Measurements from ENCODE around the gene C11orf91. TPM values are rescaled to one million over a fixed set of nuclear protein-coding genes. Genes with fewer than 3 reads are reported as not detected.

The C11orf91 gene
- total and polyA plus RNA-seq, 2 of the 4 experiments (the other 2 are of a cell fraction) = 0.10 TPM; not detected in 1

DNA sequence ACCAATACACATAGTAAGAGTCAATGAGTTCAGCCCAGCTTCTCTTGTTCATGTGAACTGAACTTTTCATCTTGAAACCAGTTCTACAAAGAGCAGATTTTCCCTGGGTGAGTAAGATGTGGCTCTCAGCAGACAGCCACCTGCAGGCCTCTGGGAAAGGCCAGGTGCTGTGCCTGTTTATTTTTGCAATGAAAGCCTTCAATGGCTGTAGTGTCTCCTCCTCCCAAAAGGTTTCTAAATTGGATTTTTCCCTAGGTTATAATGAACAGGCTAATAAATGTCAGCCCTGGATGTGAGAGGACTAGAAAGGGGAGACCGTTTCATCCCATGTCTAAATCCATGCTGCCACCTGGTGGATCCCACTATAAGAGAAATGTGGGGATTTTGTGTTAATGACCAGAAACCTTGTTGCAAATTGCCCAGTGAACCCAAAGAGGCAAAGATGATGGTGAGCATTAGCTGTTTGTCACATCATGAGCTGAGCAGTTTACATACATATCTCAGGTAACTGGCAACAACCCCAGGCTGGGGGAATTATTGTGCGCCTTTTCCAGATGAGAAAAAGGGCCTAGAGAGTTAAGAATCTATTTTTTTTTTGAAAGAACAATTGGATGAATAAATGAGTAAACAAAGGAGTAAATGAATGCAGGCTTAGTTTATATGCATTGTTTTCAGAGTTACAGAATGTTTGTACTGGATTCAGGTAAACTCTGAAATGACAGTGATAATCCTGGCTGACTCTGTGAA, 12.7 kb downstream of the C11orf91 start:
- no peak overlapping the region for H3K23ac ChIP-seq (ENCODE audit: low read depth, low read length)
- peak overlapping the region; percentile 65; the same call in 1 of the 2 replicates for H4K91ac ChIP-seq (ENCODE audit: insufficient read depth, low read depth, low read length)
- H2AFZ ChIP-seq (replicated peaks; ENCODE audit: low read length, poor library complexity) = no peak overlapping the region
- dilution Hi-C loops (cut with HindIII; ENCODE audit: low sequenced_read_pairs, unreplicated experiment) (no loop called here), in situ Hi-C loops (cut with MboI; ENCODE audit: low sequenced_read_pairs) (loop anchor here (5.0 kb wide), 2 partner anchors 141 to 326 kb away; no protein-coding TSS in a partner anchor), intact Hi-C loops (cut with micrococcal nuclease) (loop anchor here (1.0 to 2.0 kb wide), 4 partner anchors 141 to 522 kb away; no protein-coding TSS in a partner anchor)
- TF ChIP-seq MAZ (IDR thresholded peaks at IDR 0.05; ENCODE audit: borderline replicate concordance, low read depth, low read length) = peak; percentile 18; the same call in 1 of the 2 replicates
- TF ChIP-seq NFE2L2 (IDR thresholded peaks at IDR 0.05; ENCODE audit: low read depth, low read length) = no peak
- TF ChIP-seq, protein P1, sequence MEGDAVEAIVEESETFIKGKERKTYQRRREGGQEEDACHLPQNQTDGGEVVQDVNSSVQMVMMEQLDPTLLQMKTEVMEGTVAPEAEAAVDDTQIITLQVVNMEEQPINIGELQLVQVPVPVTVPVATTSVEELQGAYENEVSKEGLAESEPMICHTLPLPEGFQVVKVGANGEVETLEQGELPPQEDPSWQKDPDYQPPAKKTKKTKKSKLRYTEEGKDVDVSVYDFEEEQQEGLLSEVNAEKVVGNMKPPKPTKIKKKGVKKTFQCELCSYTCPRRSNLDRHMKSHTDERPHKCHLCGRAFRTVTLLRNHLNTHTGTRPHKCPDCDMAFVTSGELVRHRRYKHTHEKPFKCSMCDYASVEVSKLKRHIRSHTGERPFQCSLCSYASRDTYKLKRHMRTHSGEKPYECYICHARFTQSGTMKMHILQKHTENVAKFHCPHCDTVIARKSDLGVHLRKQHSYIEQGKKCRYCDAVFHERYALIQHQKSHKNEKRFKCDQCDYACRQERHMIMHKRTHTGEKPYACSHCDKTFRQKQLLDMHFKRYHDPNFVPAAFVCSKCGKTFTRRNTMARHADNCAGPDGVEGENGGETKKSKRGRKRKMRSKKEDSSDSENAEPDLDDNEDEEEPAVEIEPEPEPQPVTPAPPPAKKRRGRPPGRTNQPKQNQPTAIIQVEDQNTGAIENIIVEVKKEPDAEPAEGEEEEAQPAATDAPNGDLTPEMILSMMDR (conservative IDR thresholded peaks at IDR 0.05; ENCODE audit: low read depth, low read length) = peak; percentile 96
- no peak for TF ChIP-seq CEBPB (IDR thresholded peaks at IDR 0.05; ENCODE audit: low read depth, low read length)
- TF ChIP-seq, protein P2, sequence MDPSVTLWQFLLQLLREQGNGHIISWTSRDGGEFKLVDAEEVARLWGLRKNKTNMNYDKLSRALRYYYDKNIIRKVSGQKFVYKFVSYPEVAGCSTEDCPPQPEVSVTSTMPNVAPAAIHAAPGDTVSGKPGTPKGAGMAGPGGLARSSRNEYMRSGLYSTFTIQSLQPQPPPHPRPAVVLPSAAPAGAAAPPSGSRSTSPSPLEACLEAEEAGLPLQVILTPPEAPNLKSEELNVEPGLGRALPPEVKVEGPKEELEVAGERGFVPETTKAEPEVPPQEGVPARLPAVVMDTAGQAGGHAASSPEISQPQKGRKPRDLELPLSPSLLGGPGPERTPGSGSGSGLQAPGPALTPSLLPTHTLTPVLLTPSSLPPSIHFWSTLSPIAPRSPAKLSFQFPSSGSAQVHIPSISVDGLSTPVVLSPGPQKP (IDR thresholded peaks at IDR 0.05; ENCODE audit: borderline replicate concordance, low read depth, low read length) = no peak
- TF ChIP-seq RAD21 (IDR thresholded peaks at IDR 0.05; ENCODE audit: low read length) = peak; percentile 98
- peak; percentile 98 for TF ChIP-seq SMC3 (IDR thresholded peaks at IDR 0.05; ENCODE audit: low read depth, low read length)
- peak; percentile 55; the same call in 1 of the 2 replicates for TF ChIP-seq POLR2A (IDR thresholded peaks at IDR 0.05; ENCODE audit: low read depth, low read length)
- TF ChIP-seq RFX5 (IDR thresholded peaks at IDR 0.05; ENCODE audit: low read depth, low read length) = no peak
- TF ChIP-seq MAFK (IDR thresholded peaks at IDR 0.05; ENCODE audit: low read depth, low read length) = no peak
- H3K79me1 ChIP-seq (ENCODE audit: low read depth in 1 of 2, low read length in 2 of 2) = peaks cover 0 to 20% of the 10 kb centered on the region in 2 experiments; a peak in 3 of 4 replicates
- H2BK5ac ChIP-seq (ENCODE audit: low read depth, low read length, poor library complexity, severe bottlenecking) = no peak overlapping the region
- H3K18ac ChIP-seq (ENCODE audit: low read depth, low read length) = no peak overlapping the region
- no TSS peak for BruUV-seq (replicated peaks)
- H3K14ac ChIP-seq (replicated peaks; ENCODE audit: low read depth, low read length) = peak overlapping the region; percentile 71
- no peak overlapping the region for H3K9ac ChIP-seq (ENCODE audit: low read depth, low read length)
- DNase-seq = peak; percentile 78
- peak overlapping the region in 1 of 2 experiments; percentile 66; a peak in 1 of 4 replicates for H4K8ac ChIP-seq (ENCODE audit: low read depth in 2 of 2, low read length in 2 of 2)
- POLR2A ChIA-PET (ENCODE audit: unreplicated experiment) = no interaction called here
- no peaks in the 10 kb centered on the region; the same call in 1 of the 2 replicates for H4K20me1 ChIP-seq (ENCODE audit: insufficient read depth, low read length)
- H3K27ac ChIP-seq (ENCODE audit: insufficient read depth, low read length) = no peak overlapping the region
- no peak overlapping the region for H4K5ac ChIP-seq (ENCODE audit: low read depth, low read length)
- no peak overlapping the region for H3K4me2 ChIP-seq (ENCODE audit: low read depth, low read length)
- H3K56ac ChIP-seq (ENCODE audit: extremely low read depth, insufficient read depth, low read length) = no peak overlapping the region
- H2BK120ac ChIP-seq (ENCODE audit: low read depth, low read length) = peak overlapping the region; percentile 98
- peak overlapping the region; percentile 77; the same call in 1 of the 3 replicates for H2BK15ac ChIP-seq (ENCODE audit: low read depth, low read length)
- peaks cover 28% of the 10 kb centered on the region for H3K9me1 ChIP-seq (ENCODE audit: insufficient read depth, low read length)
- H3K9me3 ChIP-seq (ENCODE audit: control insufficient read depth, insufficient read depth, low read length) = no peaks in the 10 kb centered on the region
- H3K4ac ChIP-seq (ENCODE audit: low read depth, low read length) = peak overlapping the region; percentile 98
- ATAC-seq (ENCODE audit: low read depth) = no peak
- H2AK9ac ChIP-seq (replicated peaks; ENCODE audit: low read depth, low read length, poor library complexity) = peak overlapping the region; percentile 25
- no CpG with 5 or more reads among the region's 2 CpGs for WGBS, 2 experiments (ENCODE audit: extremely low coverage in 2 of 2, insufficient read length in 1 of 2)
- peak overlapping the region; percentile 10; the same call in 1 of the 2 replicates for H2AK5ac ChIP-seq (ENCODE audit: low read depth, low read length)
- H3K27me3 ChIP-seq (ENCODE audit: control insufficient read depth, insufficient read depth, low read length) = no peaks in the 10 kb centered on the region
- H3K4me3 ChIP-seq (ENCODE audit: insufficient read depth, low read depth, low read length) = no peak overlapping the region
- H3K4me1 ChIP-seq (ENCODE audit: control insufficient read depth, insufficient read depth, low read length) = peaks cover 28% of the 10 kb centered on the region
- peak overlapping the region; percentile 97 for H2BK20ac ChIP-seq (ENCODE audit: low read depth, low read length)
- H3K36me3 ChIP-seq (ENCODE audit: control insufficient read depth, insufficient read depth, low read length) = no peaks in the 10 kb centered on the region
- CTCF ChIA-PET = interaction anchor here (0.6 to 1.6 kb wide), 2 partner anchors 14 to 323 kb away, joined by 3 to 5 read pairs; no protein-coding TSS in a partner anchor

Measured in IMR-90 (cell line).